ENCODE data around the gene SOS2. TPM values are rescaled to one million over a fixed set of nuclear protein-coding genes. Genes with fewer than 3 reads are reported as not detected.

The SOS2 gene
- total RNA-seq, 2 experiments from 2014 or later: 19.7 to 21.1 TPM

DNA sequence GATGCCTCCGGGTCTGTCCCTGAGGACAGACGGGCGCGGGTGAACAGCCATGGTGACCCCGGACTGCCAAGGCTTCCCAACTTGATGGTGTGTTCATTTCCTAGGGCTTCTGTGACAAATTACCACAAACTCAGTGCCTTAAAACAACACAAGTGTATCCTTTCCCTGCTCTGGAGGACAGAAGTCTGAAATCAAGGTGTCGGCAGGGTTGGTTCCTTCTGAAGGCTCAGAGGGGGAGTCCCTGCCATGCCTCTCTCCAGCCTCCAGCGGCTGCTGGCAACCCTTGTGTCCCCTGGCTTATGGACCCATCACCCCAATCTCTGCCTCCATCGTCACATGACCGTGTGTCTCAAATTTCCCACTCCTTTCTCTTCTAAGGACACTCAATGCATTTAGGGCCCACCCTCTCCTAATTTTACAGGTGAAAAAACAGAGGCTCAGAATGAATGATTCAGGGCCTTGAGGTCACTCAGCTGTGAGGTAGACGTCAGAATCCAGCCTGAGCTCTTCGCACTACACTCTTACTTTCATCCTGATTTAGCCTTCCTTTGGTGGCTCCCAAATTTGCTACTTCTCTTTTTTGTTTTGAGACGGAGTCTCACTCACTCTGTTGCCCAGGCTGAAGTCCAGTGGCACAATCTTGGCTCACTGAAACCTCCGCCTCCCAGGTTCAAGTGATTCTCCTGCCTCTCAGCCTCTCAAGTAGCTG lies 160.4 kb downstream of the SOS2 start:
- Mint-ChIP-seq H3K4me1 (peaks cover 47% of the 10 kb centered on the region), H3K36me3 (ENCODE audit: low read depth) (peaks cover 34% of the 10 kb centered on the region), H3K9me3 (peaks cover 3% of the 10 kb centered on the region), H3K27ac (no peak overlapping the region), H3K27me3 (no peaks in the 10 kb centered on the region), H3K4me3 (no peak overlapping the region)
- DNase-seq: no peak
- CTCF ChIA-PET: interaction anchor here (0.6 to 2.7 kb wide), 5 partner anchors 9 to 190 kb away, joined by 3 to 9 read pairs (median 4); no protein-coding TSS in a partner anchor
- POLR2A ChIA-PET: no interaction called here

DNA sequence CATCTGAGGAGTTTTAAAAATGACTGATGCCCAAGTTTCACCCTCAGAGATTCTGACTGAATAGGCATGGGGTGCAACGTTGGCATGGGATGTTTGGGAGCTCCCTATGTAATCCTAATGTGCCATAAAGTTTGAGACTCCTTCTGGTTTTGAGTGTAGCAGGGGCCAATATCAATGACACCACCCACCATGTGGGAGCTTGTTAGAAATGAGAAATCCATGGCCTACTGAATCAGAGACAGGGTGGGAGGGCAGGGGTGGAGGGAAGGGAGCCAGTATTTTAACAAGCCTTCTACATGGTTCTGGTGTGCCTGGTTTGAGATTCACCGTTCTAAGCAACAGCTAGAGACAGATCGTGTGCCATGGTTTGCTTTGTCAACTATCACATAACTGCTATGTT lies 161.1 kb downstream of the SOS2 start:
- Mint-ChIP-seq H3K4me3 (no peak overlapping the region), H3K36me3 (ENCODE audit: low read depth) (peaks cover 34% of the 10 kb centered on the region), H3K27ac (no peak overlapping the region), H3K9me3 (peaks cover 3% of the 10 kb centered on the region), H3K27me3 (no peaks in the 10 kb centered on the region), H3K4me1 (peaks cover 53% of the 10 kb centered on the region)
- POLR2A ChIA-PET: interaction anchor here (0.7 kb wide), 1 partner anchor 241 kb away, joined by 4 read pairs; no protein-coding TSS in a partner anchor
- no peak for DNase-seq
- CTCF ChIA-PET: interaction anchor here (0.5 to 1.8 kb wide), 5 partner anchors 10 to 659 kb away, joined by 3 to 4 read pairs (median 4); no protein-coding TSS in a partner anchor

DNA sequence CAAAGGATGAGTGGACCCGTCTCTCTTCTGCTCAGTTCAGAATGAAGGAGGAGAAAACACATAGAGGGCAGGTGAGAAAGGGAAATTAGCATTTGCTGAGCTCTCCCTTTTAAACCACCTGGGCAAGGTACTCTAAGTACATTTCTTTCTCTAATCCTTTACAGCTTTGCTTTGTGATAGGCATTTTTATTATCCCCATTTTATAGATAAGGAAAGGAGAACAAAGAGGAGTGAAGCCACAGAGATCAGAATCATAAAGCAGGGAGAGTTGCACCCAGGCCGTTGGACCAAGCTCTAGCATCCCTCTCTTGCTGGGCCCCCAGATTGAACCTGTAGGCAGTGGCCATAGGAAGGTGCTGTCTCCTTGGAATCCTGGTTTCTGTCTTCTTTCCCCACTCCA lies 162.1 kb downstream of the SOS2 start:
- ChIA-PET POLR2A (no interaction called here), CTCF (interaction anchor here (0.8 to 1.9 kb wide), 6 partner anchors 9 to 207 kb away, joined by 3 to 9 read pairs (median 3); no protein-coding TSS in a partner anchor)
- Mint-ChIP-seq H3K4me3 (no peak overlapping the region), H3K9me3 (no peaks in the 10 kb centered on the region), H3K4me1 (peaks cover 60% of the 10 kb centered on the region), H3K36me3 (ENCODE audit: low read depth) (peaks cover 32% of the 10 kb centered on the region), H3K27me3 (no peaks in the 10 kb centered on the region), H3K27ac (no peak overlapping the region)
- DNase-seq: no peak

DNA sequence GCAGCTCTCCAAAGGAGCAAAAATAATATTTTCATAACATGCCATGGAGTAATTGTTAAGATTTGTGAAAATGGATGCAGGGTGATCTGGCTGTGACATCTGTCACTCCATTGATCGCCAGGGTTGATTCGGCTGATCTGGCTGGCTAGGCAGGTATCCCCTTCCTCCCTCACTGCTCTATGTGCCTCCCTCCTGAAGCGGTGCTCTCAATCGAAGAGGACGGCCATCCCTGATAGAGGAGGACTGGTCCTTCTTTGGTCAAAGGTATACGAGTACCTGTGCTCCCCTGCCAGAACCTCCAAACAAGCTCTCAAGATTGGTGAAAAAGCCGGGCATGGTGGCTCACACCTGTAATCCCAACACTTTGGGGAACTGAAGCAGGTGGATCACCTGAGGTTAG lies 162.9 kb downstream of the SOS2 start:
- H3K9me3 Mint-ChIP-seq: no peaks in the 10 kb centered on the region
- H3K4me1 Mint-ChIP-seq: peaks cover 67% of the 10 kb centered on the region
- H3K27ac Mint-ChIP-seq: no peak overlapping the region
- ChIA-PET POLR2A (no interaction called here), CTCF (interaction anchor here (1.2 to 1.9 kb wide), 4 partner anchors 8 to 206 kb away, joined by 3 to 9 read pairs (median 4); no protein-coding TSS in a partner anchor)
- no peaks in the 10 kb centered on the region for H3K27me3 Mint-ChIP-seq
- H3K36me3 Mint-ChIP-seq (ENCODE audit: low read depth): peaks cover 32% of the 10 kb centered on the region
- DNase-seq: no peak
- no peak overlapping the region for H3K4me3 Mint-ChIP-seq

DNA sequence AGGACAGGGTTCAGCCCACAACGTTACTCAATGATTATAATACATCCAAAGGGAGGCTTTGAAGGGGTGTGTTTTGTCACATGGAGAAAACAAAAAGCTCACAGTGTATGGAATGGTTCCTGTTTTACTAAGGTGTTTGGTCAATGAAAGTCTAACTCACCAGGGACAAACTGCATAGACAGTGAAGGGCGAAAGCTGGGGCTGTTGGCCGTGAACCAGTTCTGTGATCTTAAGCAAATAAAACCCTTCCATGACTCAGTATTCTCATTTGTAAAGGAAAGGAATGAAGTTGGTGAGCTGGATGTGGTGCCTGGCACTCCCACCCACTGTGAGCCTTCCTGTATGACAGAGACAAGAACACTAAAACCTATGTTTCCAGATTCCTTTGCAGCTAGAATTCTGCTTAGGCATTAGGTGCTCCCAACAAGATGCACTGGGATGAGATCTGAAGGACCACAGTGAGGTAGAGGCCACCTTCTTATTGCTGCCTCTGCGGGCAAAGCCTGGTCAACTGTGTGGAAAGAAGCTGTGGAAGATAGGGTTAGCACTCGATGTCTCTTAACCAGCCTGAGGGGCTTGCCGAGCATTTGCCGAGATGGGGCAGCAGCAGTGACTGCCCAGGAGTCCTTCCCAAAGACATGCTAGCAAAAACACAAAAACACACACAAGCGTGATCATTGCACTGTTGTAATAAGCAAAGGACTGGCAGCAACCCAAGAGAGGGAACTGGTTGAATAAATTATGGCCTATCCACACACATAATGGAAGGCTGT lies 163.5 kb downstream of the SOS2 start:
- no peak for DNase-seq
- no peak overlapping the region for H3K4me3 Mint-ChIP-seq
- no peaks in the 10 kb centered on the region for H3K9me3 Mint-ChIP-seq
- no peaks in the 10 kb centered on the region for H3K27me3 Mint-ChIP-seq
- peak overlapping the region; percentile 21 for H3K27ac Mint-ChIP-seq
- ChIA-PET CTCF (interaction anchor here (0.6 to 1.9 kb wide), 7 partner anchors 8 to 206 kb away, joined by 3 to 9 read pairs (median 4); no protein-coding TSS in a partner anchor), POLR2A (no interaction called here)
- peaks cover 67% of the 10 kb centered on the region for H3K4me1 Mint-ChIP-seq
- H3K36me3 Mint-ChIP-seq (ENCODE audit: low read depth): peaks cover 28% of the 10 kb centered on the region

Other genes with a start within 250 kb of the SOS2 start
- 10 to 100 TPM in 1 of 2 experiments, 1 to 10 TPM in 1; 9.8 to 11.3 TPM for gene VCPKMT, start 115.0 kb downstream of the SOS2 start, total RNA-seq
- 10 to 100 TPM in 1 of 2 experiments, 1 to 10 TPM in 1; 9.6 to 12.8 TPM for gene L2HGDH, start 80.7 kb upstream of the SOS2 start, total RNA-seq
- gene DMAC2L, start 80.7 kb upstream of the SOS2 start, total RNA-seq: 10 to 100 TPM; 15.7 to 20.6 TPM
- gene CDKL1, start 165.3 kb upstream of the SOS2 start, total RNA-seq: 10 to 100 TPM; 11.5 to 14.6 TPM

Data from activated CD4-positive, alpha-beta T cell treated with anti-CD3 and anti-CD28 coated beads, Interleukin-2, amount 10 ng/mL, durations not matched to agents 7 days and 5 days (primary cell).